MG63 (cell line): Measurements from ENCODE around the gene WNT6. TPM values are rescaled to one million over a fixed set of nuclear protein-coding genes. Genes with fewer than 3 reads are reported as not detected.

Experiments
- DNase-seq: peaks from one replicate; pipeline ENCODE4 v3.0.0-alpha.2; 2020
- H3K27me3 ChIP-seq: fragments of 250-450 bp; sonication (Bioruptor Pico); 2 replicates; pipeline ENCODE4 v1.5.1; 2020; ENCODE audit warnings: mild to moderate bottlenecking, moderate library complexity
- H3K36me3 ChIP-seq: fragments of 250-450 bp; sonication (Bioruptor Pico); 2 replicates; pipeline ENCODE4 v1.5.1; 2020; ENCODE audit warnings: mild to moderate bottlenecking, moderate library complexity
- H3K4me3 ChIP-seq: fragments of 250-450 bp; sonication (Bioruptor Pico); 2 replicates; pipeline ENCODE4 v1.5.1; 2020; ENCODE audit warnings: mild to moderate bottlenecking, moderate library complexity
- H3K9me3 ChIP-seq: fragments of 250-450 bp; sonication (Bioruptor Pico); 2 replicates; pipeline ENCODE4 v1.5.1; 2020; ENCODE audit warnings: mild to moderate bottlenecking, moderate library complexity
- total RNA-seq: library from RNA; depleted of rRNA; stranded (reverse); fragments of >200 nt; shearing (Covaris generic); gene quantifications from 2 replicates; pipeline ENCODE4 v1.2.3, GENCODE V29; 2014; ENCODE audit warnings: low replicate concordance

Gene WNT6
- total RNA-seq, 1 experiment from 2014 or later = not detected

DNA sequence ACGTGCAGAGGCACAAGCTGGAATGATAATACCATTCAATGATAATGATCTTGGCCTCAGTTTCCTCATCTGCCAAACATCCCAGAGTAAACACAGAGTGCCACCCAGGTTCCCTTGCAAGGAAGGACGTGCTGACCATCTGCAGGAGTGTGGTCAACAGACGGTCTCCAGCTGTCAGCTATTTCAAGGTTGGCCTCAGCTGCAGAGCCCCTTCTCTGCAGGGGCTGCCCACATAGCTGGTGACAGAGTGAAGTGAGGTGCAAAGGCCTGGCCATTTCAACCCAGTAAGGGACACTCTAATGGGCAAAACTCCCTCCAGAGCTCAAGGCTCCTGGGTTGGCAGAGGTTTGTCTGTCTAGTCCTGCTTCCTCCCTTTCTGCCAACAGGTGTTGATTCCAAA is 8.3 kb upstream of the WNT6 start:
- DNase-seq = no peak
- Histone ChIP-seq H3K27me3 (no peaks in the 10 kb centered on the region), H3K9me3 (no peaks in the 10 kb centered on the region)

DNA sequence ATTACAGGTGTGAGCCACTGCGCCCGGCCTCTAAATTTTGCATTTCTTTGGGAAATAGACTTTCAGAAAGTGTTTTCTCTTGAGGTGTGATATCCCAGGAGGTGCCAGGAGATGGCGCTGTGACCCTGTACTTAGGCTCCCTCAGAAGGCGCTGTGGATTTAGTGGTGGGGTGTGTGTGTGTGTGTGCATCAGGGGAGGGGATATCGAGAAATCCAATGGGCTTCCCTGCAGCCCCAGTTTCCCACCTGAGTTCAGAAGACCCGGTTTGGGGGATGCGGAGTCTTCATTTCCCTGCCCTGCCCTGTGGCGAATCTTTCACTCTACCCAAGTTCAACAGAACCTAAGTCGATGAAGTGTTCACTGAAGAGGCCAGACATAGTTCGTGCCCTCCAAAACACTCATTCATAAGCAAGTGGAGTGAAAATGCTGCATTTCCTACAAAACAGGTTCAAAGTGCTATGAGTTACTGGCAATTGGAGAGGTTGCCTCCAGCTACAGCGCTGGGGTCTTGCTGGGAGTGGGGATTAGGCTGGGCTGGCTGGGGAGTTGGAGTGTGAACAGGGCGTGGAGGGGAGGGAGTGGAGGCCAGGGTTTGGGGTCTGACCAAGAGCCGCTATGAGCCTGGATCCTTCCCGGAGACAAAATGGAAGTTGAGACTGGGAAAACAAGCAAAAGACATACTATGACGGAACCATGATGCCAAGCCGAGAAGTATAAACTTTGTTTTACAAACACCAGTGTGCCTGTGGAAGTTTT is 6.5 kb upstream of the WNT6 start:
- Histone ChIP-seq H3K9me3 (no peaks in the 10 kb centered on the region), H3K27me3 (no peaks in the 10 kb centered on the region; the same call in 1 of the 2 replicates), H3K36me3 (no peaks in the 10 kb centered on the region), H3K4me3 (no peak overlapping the region)
- DNase-seq = peak; percentile 24

More for the DNA sequence above, 8.3 kb upstream of the WNT6 start:
- no peak overlapping the region for H3K4me3 ChIP-seq
- H3K36me3 ChIP-seq = no peaks in the 10 kb centered on the region

DNA sequence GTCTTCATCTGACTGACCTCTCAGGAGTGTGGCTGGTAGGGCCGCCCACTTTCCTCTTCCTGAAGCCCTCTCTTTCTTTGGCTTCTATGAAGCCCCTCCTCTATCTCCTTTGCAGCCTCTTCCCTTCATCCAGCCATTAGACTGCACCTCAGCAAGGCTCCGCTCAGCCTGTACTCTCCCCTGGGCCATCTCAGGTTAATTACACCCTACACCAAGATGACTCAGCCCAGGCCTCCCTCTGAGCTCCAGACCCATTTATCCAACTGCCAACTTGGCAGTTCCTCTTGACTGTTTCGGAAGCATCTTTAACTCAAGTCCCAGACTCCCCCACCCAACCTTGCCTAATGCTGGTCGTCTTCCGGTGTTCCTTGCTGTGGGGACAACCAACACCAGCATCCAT is 5.8 kb upstream of the WNT6 start:
- no peak overlapping the region for H3K4me3 ChIP-seq
- peak; percentile 59 for DNase-seq
- H3K27me3 ChIP-seq = peaks cover 6% of the 10 kb centered on the region
- H3K9me3 ChIP-seq = no peaks in the 10 kb centered on the region
- H3K36me3 ChIP-seq = no peaks in the 10 kb centered on the region

DNA sequence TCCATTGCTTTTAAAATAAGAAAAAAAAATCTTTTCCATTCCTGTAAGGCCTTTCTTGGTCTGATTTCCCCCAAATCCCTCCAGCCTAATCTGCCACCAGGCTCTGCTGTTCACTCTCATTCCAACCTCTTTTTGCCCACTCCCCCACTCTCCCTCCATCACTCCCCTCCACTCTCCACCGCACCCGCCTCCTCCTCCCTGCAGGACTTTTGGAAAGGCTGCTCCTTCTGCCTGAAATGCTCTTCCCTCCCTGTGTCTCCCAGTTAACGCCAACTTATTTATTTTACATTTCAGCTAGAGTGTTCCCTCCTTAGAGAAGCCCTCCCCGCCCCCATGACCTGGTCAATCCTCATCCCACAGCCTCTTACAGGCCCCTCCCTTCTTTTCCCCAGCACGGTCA is 4.7 kb upstream of the WNT6 start:
- H3K4me3 ChIP-seq = no peak overlapping the region
- no peak for DNase-seq
- peaks cover 12% of the 10 kb centered on the region for H3K27me3 ChIP-seq
- H3K36me3 ChIP-seq = no peaks in the 10 kb centered on the region
- H3K9me3 ChIP-seq = no peaks in the 10 kb centered on the region

DNA sequence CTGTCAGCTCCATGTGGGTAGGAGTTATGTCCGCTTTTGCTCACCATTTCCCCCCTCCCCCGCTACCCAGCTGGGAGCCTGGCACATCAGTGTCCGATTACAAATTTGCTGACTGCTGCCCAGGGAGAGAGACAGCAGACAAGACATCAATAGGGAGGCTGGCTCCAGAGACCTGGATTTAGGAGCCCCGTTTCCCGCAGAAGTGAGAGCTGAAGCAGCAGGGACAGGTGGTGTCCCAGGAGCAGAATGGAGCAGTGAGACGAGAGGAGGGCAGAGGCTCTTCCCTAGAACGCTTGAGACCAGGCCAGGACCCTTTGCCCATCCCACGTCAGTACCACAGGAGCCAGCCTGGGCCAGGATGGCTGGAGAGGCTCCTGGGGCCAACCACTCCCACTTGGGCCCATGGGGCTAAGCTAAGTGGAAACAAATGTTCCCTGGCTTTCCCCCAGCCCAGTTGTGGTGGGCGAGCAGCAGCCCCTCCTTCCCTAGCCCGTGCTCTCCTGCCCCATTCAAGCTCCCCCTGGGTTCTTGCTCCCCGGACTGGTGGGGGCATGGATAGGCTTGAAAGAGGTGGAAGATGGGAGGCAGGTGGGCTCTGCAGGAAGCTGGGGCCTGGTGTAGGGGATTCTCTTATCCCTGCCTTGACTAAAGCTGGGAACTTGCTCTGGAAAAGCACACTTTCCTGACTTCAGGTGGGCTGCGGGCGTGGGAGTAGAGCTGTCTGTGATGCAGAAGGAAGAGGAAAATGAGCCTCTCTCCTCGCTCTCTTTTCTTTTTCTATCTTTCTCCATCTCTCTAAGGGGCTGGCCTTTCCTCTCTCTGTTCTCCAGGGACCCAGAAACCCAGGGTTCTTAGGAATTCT is 4.1 kb upstream of the WNT6 start:
- Histone ChIP-seq H3K9me3 (no peaks in the 10 kb centered on the region), H3K36me3 (no peaks in the 10 kb centered on the region), H3K27me3 (peaks cover 19% of the 10 kb centered on the region), H3K4me3 (no peak overlapping the region)
- DNase-seq = no peak

DNA sequence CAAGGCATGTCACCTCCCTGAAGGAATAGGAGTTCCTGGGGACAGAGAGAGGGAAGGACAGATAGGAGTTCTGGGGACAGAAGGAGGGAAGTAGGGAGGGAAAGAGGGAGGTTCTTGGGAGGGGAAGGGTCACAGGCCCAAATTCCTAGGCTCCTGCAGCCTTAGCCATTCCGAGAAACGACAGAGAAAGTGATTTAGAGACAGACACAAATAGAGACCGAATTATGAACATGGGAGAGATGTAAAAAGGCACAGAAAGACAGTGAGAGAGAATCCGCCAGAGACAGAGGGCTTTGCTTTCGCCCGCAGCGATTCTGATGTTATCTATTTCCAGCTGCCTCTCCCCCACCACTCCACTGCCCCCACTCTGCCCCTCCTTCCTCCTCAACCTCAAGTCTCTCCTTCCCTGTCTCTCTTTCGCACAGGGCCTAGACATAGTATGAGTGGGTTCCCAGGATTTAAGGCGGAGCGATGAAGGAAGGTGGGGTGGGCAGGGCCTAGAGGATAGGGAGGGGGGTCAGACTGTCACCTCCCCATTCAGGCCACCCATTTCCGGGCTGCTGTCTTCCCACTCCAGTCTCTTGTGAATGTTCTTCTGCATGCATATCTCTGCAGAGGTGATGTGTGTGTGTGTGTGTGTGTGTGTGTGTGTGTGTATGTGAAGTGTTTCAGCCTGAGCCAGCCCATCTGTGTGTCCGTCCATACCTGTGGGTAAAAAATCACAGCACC is 3.3 kb upstream of the WNT6 start:
- peaks cover 25% of the 10 kb centered on the region for H3K27me3 ChIP-seq
- no peak for DNase-seq
- H3K4me3 ChIP-seq = no peak overlapping the region
- H3K9me3 ChIP-seq = no peaks in the 10 kb centered on the region
- H3K36me3 ChIP-seq = no peaks in the 10 kb centered on the region

DNA sequence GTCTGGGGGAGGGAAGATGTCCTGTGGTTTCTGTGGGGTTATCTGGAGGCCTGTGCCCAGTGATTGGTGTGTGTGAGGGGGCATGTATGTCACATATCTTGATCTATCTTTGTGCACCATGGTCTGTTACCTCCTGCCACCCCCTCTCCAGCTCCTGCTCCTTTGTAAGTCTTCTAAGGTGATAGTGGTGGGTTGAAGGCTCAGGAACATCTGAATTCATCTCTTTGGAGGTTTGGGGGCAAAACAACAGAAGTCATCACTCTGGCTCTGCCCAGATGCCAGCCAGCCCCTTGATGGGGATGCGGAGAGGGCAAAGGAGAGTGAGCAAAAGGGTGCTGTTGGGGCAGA is 2.7 kb upstream of the WNT6 start:
- peaks cover 27% of the 10 kb centered on the region for H3K27me3 ChIP-seq
- H3K4me3 ChIP-seq = no peak overlapping the region
- H3K36me3 ChIP-seq = no peaks in the 10 kb centered on the region
- DNase-seq = no peak
- H3K9me3 ChIP-seq = no peaks in the 10 kb centered on the region

DNA sequence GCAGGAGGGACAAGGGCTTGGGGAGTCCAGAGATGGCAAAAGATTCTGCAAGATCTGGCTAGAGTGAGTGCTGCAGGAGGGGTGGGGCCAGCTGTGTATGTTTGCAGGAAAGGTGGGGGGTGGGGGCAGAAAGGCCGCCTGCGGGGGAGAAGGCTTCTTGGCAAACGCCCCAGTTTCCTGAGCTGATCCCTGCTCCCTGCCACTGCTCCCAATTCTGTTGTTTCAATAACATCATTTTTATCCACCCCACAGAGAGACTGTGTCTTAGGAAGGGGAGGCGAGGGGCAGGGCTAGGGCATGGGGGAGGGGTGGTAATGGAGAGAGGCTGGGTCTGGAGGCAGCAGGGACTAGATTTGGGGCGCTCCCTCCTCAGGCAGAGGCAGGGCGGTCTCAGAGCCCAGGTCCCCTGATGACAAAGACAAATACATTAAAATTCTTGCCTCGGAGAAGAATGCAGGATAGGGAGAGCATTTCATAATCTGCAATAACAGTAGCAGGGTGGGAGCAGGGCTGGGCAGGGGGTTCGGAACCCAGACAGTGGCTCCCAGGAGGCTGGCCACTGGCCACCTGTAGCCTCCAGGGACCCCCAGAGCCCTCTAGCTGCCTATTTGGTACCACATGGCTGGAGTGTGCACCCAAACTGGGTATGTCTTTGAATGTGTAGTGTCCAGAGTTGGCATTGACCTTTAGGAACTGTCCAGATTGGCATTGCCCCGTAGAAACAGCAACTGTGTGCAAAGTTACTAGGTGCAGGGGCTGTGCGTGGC is 2.1 kb upstream of the WNT6 start:
- peaks cover 27% of the 10 kb centered on the region for H3K27me3 ChIP-seq
- H3K4me3 ChIP-seq = no peak overlapping the region
- H3K36me3 ChIP-seq = no peaks in the 10 kb centered on the region
- DNase-seq = no peak
- H3K9me3 ChIP-seq = no peaks in the 10 kb centered on the region

DNA sequence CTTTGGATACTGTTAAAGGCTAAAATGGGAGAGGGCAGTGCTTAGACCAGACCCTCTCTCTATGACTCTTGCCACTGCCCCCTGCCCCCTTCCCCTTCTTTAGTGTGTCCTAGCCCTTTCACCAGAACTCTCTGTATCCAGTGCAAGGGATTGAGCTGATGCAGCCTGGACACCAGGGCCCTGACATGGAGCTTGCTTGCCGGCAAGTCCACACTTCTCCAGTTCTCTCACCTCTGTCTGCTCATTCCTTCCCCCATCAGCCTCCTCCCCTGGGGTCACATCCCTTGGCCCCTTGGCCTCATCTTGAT is 1.5 kb upstream of the WNT6 start:
- Histone ChIP-seq H3K27me3 (peaks cover 27% of the 10 kb centered on the region), H3K9me3 (no peaks in the 10 kb centered on the region), H3K4me3 (no peak overlapping the region), H3K36me3 (no peaks in the 10 kb centered on the region)
- DNase-seq = no peak

DNA sequence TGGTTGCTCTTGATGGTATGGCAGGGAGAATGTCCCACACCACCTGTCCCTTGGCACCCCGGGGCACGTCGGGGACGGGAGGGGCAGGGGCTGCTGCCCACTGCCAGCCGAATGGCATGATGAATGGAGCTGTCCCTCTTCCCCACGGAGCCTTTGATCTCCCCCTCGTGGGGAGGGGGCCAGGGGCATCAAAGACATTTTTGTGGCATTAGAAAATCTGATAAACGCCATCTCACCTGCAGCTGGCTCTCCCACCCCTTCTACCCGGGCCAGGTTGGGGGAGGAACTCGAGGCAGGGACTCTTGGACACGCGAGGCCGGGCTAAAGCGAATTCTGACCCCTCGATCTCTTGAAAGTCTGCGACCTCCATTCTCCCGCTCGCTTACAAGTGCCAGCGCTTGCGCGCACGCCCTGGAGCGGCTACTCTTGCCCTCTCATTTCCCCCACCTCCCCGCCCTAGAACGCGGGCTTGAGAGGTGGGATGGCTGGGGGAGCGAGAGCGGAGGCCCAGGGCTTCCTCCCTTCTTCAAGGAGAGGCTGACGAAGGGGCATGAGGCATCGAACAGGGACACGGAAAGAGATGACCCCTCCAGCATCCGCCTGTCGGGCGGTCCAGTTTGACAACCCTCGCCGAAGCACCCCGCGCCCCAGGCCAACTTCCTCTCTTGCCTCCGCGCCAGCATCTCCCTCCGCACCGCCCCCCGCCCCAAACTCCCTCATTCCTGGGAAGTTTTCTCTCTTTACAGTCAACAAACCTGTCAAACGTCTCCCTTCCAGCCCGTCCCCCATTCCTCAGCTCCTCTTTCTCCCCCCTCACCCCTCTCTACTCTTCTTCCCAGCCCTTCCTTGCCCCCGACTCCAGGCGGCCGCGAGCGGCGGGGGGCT is 692 bp upstream of the WNT6 start:
- peaks cover 27% of the 10 kb centered on the region for H3K27me3 ChIP-seq
- no peaks in the 10 kb centered on the region for H3K36me3 ChIP-seq
- no peak overlapping the region for H3K4me3 ChIP-seq
- no peaks in the 10 kb centered on the region for H3K9me3 ChIP-seq
- DNase-seq = no peak

DNA sequence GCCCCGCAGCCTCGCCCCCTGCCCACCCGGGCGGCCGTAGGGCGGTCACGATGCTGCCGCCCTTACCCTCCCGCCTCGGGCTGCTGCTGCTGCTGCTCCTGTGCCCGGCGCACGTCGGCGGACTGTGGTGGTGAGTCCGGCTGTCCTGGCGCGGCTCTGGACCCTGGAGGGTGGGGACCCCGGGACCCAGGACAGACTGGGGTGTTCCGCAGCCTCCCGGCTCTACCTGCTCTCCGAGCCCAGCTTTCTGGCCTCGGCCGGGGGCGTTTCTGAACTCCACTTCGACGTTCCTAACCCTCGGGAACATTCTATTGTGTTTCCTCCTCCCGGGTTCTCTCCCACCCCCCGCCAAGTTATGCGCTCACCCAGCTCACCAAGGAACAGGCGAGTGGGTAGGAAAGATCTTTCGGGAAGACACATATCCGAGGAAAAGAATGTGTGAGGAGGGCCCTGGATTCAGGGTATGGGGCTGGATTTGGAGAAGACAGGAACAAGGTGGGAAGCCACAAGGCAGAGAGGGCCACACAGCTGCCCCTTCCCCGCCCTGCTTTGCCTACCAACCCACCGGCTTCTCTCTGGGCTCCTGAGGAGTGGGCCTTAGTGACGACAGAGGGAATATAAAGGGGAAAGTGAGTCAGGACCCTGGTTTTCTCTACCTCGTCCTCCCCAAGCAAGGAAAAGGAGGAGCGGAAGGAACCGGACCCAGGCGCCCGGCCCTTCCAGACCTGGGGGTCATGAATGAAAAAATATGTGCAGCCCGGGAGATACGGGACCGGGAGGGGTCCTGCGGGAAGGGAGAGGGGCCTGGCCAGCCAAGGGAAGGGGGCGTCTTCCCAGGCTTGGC is 605 bp downstream of the WNT6 start:
- Histone ChIP-seq H3K4me3 (peak overlapping the region; percentile 14; the same call in 1 of the 2 replicates), H3K36me3 (no peaks in the 10 kb centered on the region), H3K9me3 (no peaks in the 10 kb centered on the region), H3K27me3 (peaks cover 27% of the 10 kb centered on the region)
- DNase-seq = no peak

DNA sequence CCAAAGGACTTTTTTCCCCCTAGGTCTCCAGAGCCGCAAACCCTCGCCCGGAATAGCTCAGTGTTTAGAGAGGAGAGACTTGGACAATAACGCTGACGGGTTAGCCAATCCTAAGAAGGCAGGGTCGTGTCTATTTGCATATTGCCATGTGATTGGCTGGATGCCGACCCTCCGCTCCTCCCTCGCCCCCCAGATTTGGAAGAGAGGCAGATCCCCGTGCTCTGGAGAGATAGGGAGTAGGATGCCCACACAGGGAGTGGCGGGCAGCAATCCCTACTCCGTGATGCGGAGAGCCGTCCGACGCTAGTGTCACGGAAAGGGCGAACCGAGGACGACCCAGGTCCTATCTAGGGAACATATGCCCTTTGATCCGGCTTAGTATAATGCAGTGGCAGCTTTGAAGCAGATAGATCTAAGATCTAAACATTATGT is 1.4 kb downstream of the WNT6 start:
- H3K27me3 ChIP-seq = peaks cover 27% of the 10 kb centered on the region
- peak; percentile 65 for DNase-seq

DNA sequence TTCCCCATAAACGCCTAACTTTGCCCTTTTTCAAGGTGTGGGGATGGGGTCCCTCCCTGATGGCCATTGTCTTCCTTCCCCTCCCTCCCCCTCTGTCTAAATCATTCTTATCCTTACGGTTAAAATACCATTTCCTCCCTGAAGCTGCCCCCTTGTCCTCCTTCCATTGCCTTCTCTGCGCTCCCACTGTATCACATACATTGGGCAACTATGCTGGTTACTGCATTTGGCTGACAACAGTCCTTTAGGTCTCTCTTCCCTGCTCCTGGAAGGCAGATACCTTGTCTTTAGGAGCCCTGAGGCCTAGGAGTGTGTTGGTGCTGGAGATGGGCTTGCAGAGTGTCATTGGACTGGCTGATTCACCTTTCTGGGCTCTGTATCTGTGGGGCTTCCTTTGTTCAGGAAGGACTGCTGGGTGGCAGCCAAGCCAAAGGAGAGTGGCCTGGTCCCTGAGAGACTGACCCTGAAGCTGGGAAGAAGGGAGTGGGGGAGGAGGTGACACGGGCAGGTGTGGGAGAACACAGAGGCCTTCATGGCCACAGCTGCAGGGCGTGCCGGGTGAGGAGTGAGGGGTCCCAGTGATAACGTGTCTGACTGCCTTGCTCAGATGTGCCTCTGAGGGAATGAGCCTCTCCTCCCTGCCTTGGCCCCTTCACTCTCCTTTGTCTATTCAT is 2.2 kb downstream of the WNT6 start:
- Histone ChIP-seq H3K27me3 (peaks cover 27% of the 10 kb centered on the region), H3K9me3 (no peaks in the 10 kb centered on the region), H3K36me3 (no peaks in the 10 kb centered on the region), H3K4me3 (no peak overlapping the region)
- DNase-seq = no peak

More for the DNA sequence above, 1.4 kb downstream of the WNT6 start:
- Histone ChIP-seq H3K9me3 (no peaks in the 10 kb centered on the region), H3K36me3 (no peaks in the 10 kb centered on the region), H3K4me3 (no peak overlapping the region)

DNA sequence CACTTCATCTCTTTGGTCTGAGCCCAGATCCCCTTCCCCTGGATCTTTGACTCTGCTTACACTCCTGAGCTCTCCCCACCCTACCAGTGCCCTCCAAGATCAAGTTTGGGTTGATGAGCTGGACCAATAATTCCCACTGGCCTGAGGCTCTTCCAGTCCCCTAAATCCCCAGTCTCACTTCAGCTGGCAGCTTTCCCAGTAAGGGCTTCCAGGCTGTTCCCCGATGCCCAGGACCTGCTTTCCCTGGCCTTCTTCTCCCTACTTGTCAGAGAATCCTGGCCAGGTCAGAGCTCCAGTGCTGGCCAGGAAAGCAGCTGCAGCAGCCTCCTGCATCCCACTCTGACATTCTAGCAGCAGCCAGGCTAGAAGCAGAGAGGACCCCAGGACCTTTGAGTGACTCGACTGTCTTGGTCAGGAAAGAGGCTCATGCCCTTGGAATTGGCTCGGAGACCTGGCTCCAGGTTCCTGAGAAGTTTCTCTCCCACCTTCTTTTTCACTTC is 3.5 kb downstream of the WNT6 start:
- no peak for DNase-seq
- Histone ChIP-seq H3K27me3 (peaks cover 27% of the 10 kb centered on the region), H3K9me3 (no peaks in the 10 kb centered on the region), H3K36me3 (no peaks in the 10 kb centered on the region), H3K4me3 (no peak overlapping the region)
